Tibial artery (tissue), 4 donors: ENCODE measurements around the gene RAI2.

Source experiments
- DNase-seq, 2 donors: peaks; one replicate each; pipeline ENCODE4 v3.0.0-alpha.2; 2019
- H3K27ac ChIP-seq, 2 donors: fragments of 200-600 bp; sonication (generic) in 1 of 2; 1 replicate in 1 of 2; 2 replicates in 1 of 2; pipeline ENCODE4 v1.5.1; 2018 to 2019; ENCODE audit warnings: mild to moderate bottlenecking in 1 of 2
- H3K27me3 ChIP-seq, 2 donors: fragments of 200-600 bp; sonication (generic) in 1 of 2; one replicate each; pipeline versions ENCODE4 v1.5.1 to v1.6.0; 2016 to 2019
- H3K36me3 ChIP-seq, 3 donors: fragments of 200-600 bp; sonication (generic) in 2 of 3; one replicate each; pipeline ENCODE4 v1.5.1; 2016 to 2019; ENCODE audit warnings: mild to moderate bottlenecking in 2 of 3
- H3K4me1 ChIP-seq, 4 donors: fragments of 200-600 bp; sonication (generic) in 2 of 4; 1 replicate in 3 of 4; 2 replicates in 1 of 4; pipeline ENCODE4 v1.5.1; 2016 to 2019
- H3K4me3 ChIP-seq, 2 donors: fragments of 200-600 bp; sonication (generic) in 1 of 2; 1 replicate in 1 of 2; 2 replicates in 1 of 2; pipeline ENCODE4 v1.5.1; 2018 to 2019; ENCODE audit warnings: mild to moderate bottlenecking in 2 of 2
- H3K9me3 ChIP-seq, 3 donors: fragments of 200-600 bp; sonication (generic) in 1 of 3; one replicate each; pipeline ENCODE4 v1.5.1; 2016 to 2019
- intact Hi-C: fragments of 100-400 bp; cut with DNase I; formaldehyde crosslinking; loops from one replicate; pipeline ENCODE4 v1.15.0; 2023; ENCODE audit warnings: low total_unique reads
- TF ChIP-seq, protein P1 (sequence below), 2 experiments: fragments of 200-600 bp in 1 of 2; fragments of 450-650 bp in 1 of 2; IDR thresholded peaks; one replicate each; pipeline ENCODE4 v1.5.1; 2017 to 2019; ENCODE audit warnings: antibody characterized with exemption in 2 of 2, mild to moderate bottlenecking in 1 of 2, moderate library complexity in 1 of 2

The RAI2 gene

GRCh38 chrX:17830211-17830610 lies 30.9 kb downstream of the RAI2 start:
- Histone ChIP-seq H3K27me3 (no peaks in the 10 kb centered on the region), H3K36me3 (no peaks in the 10 kb centered on the region), H3K9me3 (no peaks in the 10 kb centered on the region), H3K4me3 (no peak overlapping the region), H3K27ac (no peak overlapping the region), H3K4me1 (peaks cover 0 to 17% (median 1%) of the 10 kb centered on the region in 4 donors)
- no peak for DNase-seq
- intact Hi-C loops, result no loop called here
- TF ChIP-seq, protein P1, sequence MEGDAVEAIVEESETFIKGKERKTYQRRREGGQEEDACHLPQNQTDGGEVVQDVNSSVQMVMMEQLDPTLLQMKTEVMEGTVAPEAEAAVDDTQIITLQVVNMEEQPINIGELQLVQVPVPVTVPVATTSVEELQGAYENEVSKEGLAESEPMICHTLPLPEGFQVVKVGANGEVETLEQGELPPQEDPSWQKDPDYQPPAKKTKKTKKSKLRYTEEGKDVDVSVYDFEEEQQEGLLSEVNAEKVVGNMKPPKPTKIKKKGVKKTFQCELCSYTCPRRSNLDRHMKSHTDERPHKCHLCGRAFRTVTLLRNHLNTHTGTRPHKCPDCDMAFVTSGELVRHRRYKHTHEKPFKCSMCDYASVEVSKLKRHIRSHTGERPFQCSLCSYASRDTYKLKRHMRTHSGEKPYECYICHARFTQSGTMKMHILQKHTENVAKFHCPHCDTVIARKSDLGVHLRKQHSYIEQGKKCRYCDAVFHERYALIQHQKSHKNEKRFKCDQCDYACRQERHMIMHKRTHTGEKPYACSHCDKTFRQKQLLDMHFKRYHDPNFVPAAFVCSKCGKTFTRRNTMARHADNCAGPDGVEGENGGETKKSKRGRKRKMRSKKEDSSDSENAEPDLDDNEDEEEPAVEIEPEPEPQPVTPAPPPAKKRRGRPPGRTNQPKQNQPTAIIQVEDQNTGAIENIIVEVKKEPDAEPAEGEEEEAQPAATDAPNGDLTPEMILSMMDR (IDR thresholded peaks at IDR 0.05), result no peak

- Histone ChIP-seq H3K4me1 (peaks cover 0 to 23% (median 2%) of the 10 kb centered on the region in 4 donors), H3K27me3 (no peaks in the 10 kb centered on the region), H3K4me3 (no peak overlapping the region), H3K36me3 (no peaks in the 10 kb centered on the region), H3K9me3 (no peaks in the 10 kb centered on the region), H3K27ac (no peak overlapping the region)
- TF ChIP-seq, protein P1 (IDR thresholded peaks at IDR 0.05), result no peak
- DNase-seq, result no peak
- intact Hi-C loops, result no loop called here
Measured at GRCh38 chrX:17829566-17829965, 31.5 kb downstream of the RAI2 start.

GRCh38 chrX:17828171-17828570 lies 32.9 kb downstream of the RAI2 start:
- TF ChIP-seq, protein P1 (IDR thresholded peaks at IDR 0.05), result no peak
- H3K4me1 ChIP-seq, result peaks cover 0 to 23% (median 2%) of the 10 kb centered on the region in 4 donors
- intact Hi-C loops, result no loop called here
- no peak for DNase-seq
- H3K27me3 ChIP-seq, result no peaks in the 10 kb centered on the region
- no peaks in the 10 kb centered on the region for H3K36me3 ChIP-seq
- H3K4me3 ChIP-seq, result no peak overlapping the region
- no peak overlapping the region for H3K27ac ChIP-seq
- no peaks in the 10 kb centered on the region for H3K9me3 ChIP-seq

DNA sequence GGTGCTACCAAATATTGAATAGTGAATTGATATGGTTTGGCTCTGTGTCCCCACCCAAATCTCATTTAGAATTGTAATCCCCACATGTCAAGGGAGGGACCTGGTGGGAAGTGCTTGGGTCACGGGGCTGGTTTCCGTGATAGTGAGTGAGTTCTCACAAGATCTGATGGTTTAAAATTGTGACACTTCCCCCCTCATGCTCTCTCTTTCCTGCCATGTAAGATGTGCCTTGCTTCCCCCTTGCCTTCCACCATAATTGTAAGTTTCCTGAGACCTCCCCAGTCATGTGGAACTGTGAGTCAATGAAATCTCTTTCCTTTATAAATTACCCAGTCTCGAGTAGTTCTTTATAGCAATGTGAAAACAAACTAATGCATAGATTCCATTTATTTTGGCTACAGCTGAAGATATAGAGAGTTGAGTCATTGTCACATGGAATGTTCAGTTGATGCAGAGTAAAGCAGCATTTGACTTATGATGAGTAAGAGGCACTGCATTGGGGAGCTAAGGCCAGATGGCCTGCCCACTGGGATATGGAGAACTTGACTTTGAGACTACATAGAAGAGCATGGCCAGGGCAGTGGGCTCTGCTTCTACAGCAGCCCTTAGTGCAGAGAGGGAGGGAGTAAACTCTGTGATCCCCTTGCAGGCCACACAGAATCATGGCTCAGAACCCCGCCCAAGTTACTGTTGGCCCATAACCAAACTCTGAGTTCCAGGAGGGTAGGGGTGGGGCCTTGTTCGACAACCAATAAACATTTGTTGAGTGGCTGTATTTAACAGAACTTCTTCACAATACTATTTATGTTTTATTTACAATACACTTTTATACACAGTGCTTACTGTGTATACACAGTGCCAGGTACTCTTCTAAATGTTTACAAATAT lies 34.2 kb downstream of the RAI2 start:
- DNase-seq, result no peak
- TF ChIP-seq, protein P1 (IDR thresholded peaks at IDR 0.05), result no peak
- Histone ChIP-seq H3K36me3 (no peaks in the 10 kb centered on the region), H3K9me3 (no peaks in the 10 kb centered on the region), H3K27ac (no peak overlapping the region), H3K27me3 (no peaks in the 10 kb centered on the region), H3K4me1 (peaks cover 0 to 23% (median 2%) of the 10 kb centered on the region in 4 donors), H3K4me3 (no peak overlapping the region)
- intact Hi-C loops, result no loop called here

GRCh38 chrX:17824980-17825379 lies 36.1 kb downstream of the RAI2 start:
- intact Hi-C loops, result no loop called here
- Histone ChIP-seq H3K27me3 (no peaks in the 10 kb centered on the region), H3K9me3 (no peaks in the 10 kb centered on the region), H3K4me1 (peaks cover 0 to 21% (median 4%) of the 10 kb centered on the region in 4 donors), H3K27ac (no peak overlapping the region), H3K4me3 (no peak overlapping the region), H3K36me3 (no peaks in the 10 kb centered on the region)
- TF ChIP-seq, protein P1 (IDR thresholded peaks at IDR 0.05), result no peak
- DNase-seq, result no peak
